T1000 (cell line): ENCODE results near the gene TMEM132D.

Experiments used
- DNase-seq: peaks from one replicate; lab custom pipeline; 2025; ENCODE audit warnings: mixed read lengths; lab: John Stamatoyannopoulos, UW

The TMEM132D gene

GRCh38 chr12:129873111-129873832, 30.6 kb downstream of the TMEM132D start:
- DNase-seq, result no peak

GRCh38 chr12:129871991-129872972, 31.5 kb downstream of the TMEM132D start:
- DNase-seq, result no peak

GRCh38 chr12:129870796-129871195, 33.0 kb downstream of the TMEM132D start:
- no peak for DNase-seq

- no peak for DNase-seq
Measured at GRCh38 chr12:129870136-129870535, 33.7 kb downstream of the TMEM132D start.

GRCh38 chr12:129868575-129868974, 35.2 kb downstream of the TMEM132D start:
- DNase-seq, result no peak

GRCh38 chr12:129863938-129864337, 39.9 kb downstream of the TMEM132D start:
- DNase-seq, result no peak

- DNase-seq, result no peak
Measured at GRCh38 chr12:129862561-129863175, 41.2 kb downstream of the TMEM132D start.

- no peak for DNase-seq
Measured at GRCh38 chr12:129861951-129862350, 41.9 kb downstream of the TMEM132D start.

- no peak for DNase-seq
Measured at GRCh38 chr12:129854591-129854990, 49.2 kb downstream of the TMEM132D start.

GRCh38 chr12:129851296-129851695, 52.5 kb downstream of the TMEM132D start:
- DNase-seq, result no peak

- no peak for DNase-seq
Measured at GRCh38 chr12:129848876-129849275, 54.9 kb downstream of the TMEM132D start.

GRCh38 chr12:129847063-129847462, 56.8 kb downstream of the TMEM132D start:
- no peak for DNase-seq

- no peak for DNase-seq
Measured at GRCh38 chr12:129844662-129845220, 59.1 kb downstream of the TMEM132D start.

- no peak for DNase-seq
Measured at GRCh38 chr12:129841251-129841650, 62.6 kb downstream of the TMEM132D start.

GRCh38 chr12:129840145-129840884, 63.5 kb downstream of the TMEM132D start:
- DNase-seq, result no peak

GRCh38 chr12:129839679-129840078, 64.1 kb downstream of the TMEM132D start:
- no peak for DNase-seq

GRCh38 chr12:129831294-129831693, 72.5 kb downstream of the TMEM132D start:
- no peak for DNase-seq

GRCh38 chr12:129830796-129831195, 73.0 kb downstream of the TMEM132D start:
- no peak for DNase-seq

GRCh38 chr12:129827866-129828384, 75.9 kb downstream of the TMEM132D start:
- DNase-seq, result no peak

- no peak for DNase-seq
Measured at GRCh38 chr12:129827102-129827865, 76.5 kb downstream of the TMEM132D start.
